ENCODE measurements around the gene APOL4.

- TF ChIP-seq CTCF (IDR thresholded peaks at IDR 0.05) (no peak), POLR2A (IDR thresholded peaks at IDR 0.05) (no peak)
These were observed 7.2 kb downstream of the APOL4 start for GRCh38 chr22:36194385-36194784.

Data from testis (tissue), 2 donors.